Measurements from ENCODE around the gene GMDS.
A peak's percentile ranks its signal among the peaks of the same experiment; 100 is the strongest.
"Not testable (repeated sequence)": the region's sequence is repeated elsewhere in the genome, so short reads cannot be mapped to it uniquely, and the experiment has no call there.

The GMDS gene

GRCh38 chr6:1765160-1765903, 480.1 kb downstream of the GMDS start:
- in situ Hi-C loops (cut with MboI; ENCODE audit: low pct_unique_long_range_greater_than_20kb, low sequenced_read_pairs) = no loop called here
- no peak for DNase-seq

GRCh38 chr6:1764397-1764987, 480.9 kb downstream of the GMDS start:
- in situ Hi-C loops (cut with MboI; ENCODE audit: low pct_unique_long_range_greater_than_20kb, low sequenced_read_pairs) = no loop called here
- DNase-seq = no peak

GRCh38 chr6:1763404-1763803, 482.0 kb downstream of the GMDS start:
- DNase-seq = peak; percentile 61
- in situ Hi-C loops (cut with MboI; ENCODE audit: low pct_unique_long_range_greater_than_20kb, low sequenced_read_pairs) = no loop called here

GRCh38 chr6:1762203-1762602, 483.2 kb downstream of the GMDS start:
- DNase-seq = no peak
- in situ Hi-C loops (cut with MboI; ENCODE audit: low pct_unique_long_range_greater_than_20kb, low sequenced_read_pairs) = no loop called here

- in situ Hi-C loops (cut with MboI; ENCODE audit: low pct_unique_long_range_greater_than_20kb, low sequenced_read_pairs) = no loop called here
- DNase-seq = no peak
Measured at GRCh38 chr6:1761477-1761877, 483.9 kb downstream of the GMDS start.

GRCh38 chr6:1760876-1761275, 484.5 kb downstream of the GMDS start:
- in situ Hi-C loops (cut with MboI; ENCODE audit: low pct_unique_long_range_greater_than_20kb, low sequenced_read_pairs) = no loop called here
- DNase-seq = no peak

GRCh38 chr6:1759870-1760269, 485.5 kb downstream of the GMDS start:
- DNase-seq = no peak
- in situ Hi-C loops (cut with MboI; ENCODE audit: low pct_unique_long_range_greater_than_20kb, low sequenced_read_pairs) = no loop called here

GRCh38 chr6:1758076-1758679, 487.2 kb downstream of the GMDS start:
- DNase-seq = no peak
- in situ Hi-C loops (cut with MboI; ENCODE audit: low pct_unique_long_range_greater_than_20kb, low sequenced_read_pairs) = no loop called here

- DNase-seq = no peak
- in situ Hi-C loops (cut with MboI; ENCODE audit: low pct_unique_long_range_greater_than_20kb, low sequenced_read_pairs) = no loop called here
Measured at GRCh38 chr6:1757131-1757530, 488.3 kb downstream of the GMDS start.

GRCh38 chr6:1756472-1757129, 488.8 kb downstream of the GMDS start:
- in situ Hi-C loops (cut with MboI; ENCODE audit: low pct_unique_long_range_greater_than_20kb, low sequenced_read_pairs) = no loop called here
- no peak for DNase-seq

GRCh38 chr6:1751063-1751462, 494.3 kb downstream of the GMDS start:
- DNase-seq; in situ Hi-C loops (cut with MboI; ENCODE audit: low pct_unique_long_range_greater_than_20kb, low sequenced_read_pairs): not testable (repeated sequence)

- DNase-seq = no peak
- in situ Hi-C loops (cut with MboI; ENCODE audit: low pct_unique_long_range_greater_than_20kb, low sequenced_read_pairs) = no loop called here
Measured at GRCh38 chr6:1749041-1749440, 496.4 kb downstream of the GMDS start.

GRCh38 chr6:1747531-1747930, 497.9 kb downstream of the GMDS start:
- in situ Hi-C loops (cut with MboI; ENCODE audit: low pct_unique_long_range_greater_than_20kb, low sequenced_read_pairs) = no loop called here
- DNase-seq = no peak

GRCh38 chr6:1747003-1747402, 498.4 kb downstream of the GMDS start:
- in situ Hi-C loops (cut with MboI; ENCODE audit: low pct_unique_long_range_greater_than_20kb, low sequenced_read_pairs) = no loop called here
- DNase-seq = no peak

- in situ Hi-C loops (cut with MboI; ENCODE audit: low pct_unique_long_range_greater_than_20kb, low sequenced_read_pairs) = no loop called here
- DNase-seq = no peak
Measured at GRCh38 chr6:1745814-1746213, 499.6 kb downstream of the GMDS start.

- DNase-seq = no peak
- in situ Hi-C loops (cut with MboI; ENCODE audit: low pct_unique_long_range_greater_than_20kb, low sequenced_read_pairs) = no loop called here
Measured at GRCh38 chr6:1744543-1744942, 500.9 kb downstream of the GMDS start.

- no peak for DNase-seq
- in situ Hi-C loops (cut with MboI; ENCODE audit: low pct_unique_long_range_greater_than_20kb, low sequenced_read_pairs) = no loop called here
Measured at GRCh38 chr6:1739680-1740079, 505.7 kb downstream of the GMDS start.

- in situ Hi-C loops (cut with MboI; ENCODE audit: low pct_unique_long_range_greater_than_20kb, low sequenced_read_pairs) = no loop called here
- DNase-seq = no peak
Measured at GRCh38 chr6:1739220-1739619, 506.2 kb downstream of the GMDS start.

- DNase-seq = no peak
- in situ Hi-C loops (cut with MboI; ENCODE audit: low pct_unique_long_range_greater_than_20kb, low sequenced_read_pairs) = no loop called here
Measured at GRCh38 chr6:1738558-1739081, 506.8 kb downstream of the GMDS start.
